K562 (cell line): ENCODE data around the gene SUN5. TPM values are rescaled to one million over a fixed set of nuclear protein-coding genes. Genes with fewer than 3 reads are reported as not detected.

Experiments used
- ATAC-seq: fragments of 200-7000 bp; cut with Tn5 transposase; 3 replicates; pipeline ENCODE4 v1.9.1; 2020; ENCODE audit warnings: moderate library complexity
- BruUV-seq: library from RNA; stranded (reverse); fragments of 400-500 nt; replicated peaks from 2 replicates; lab custom pipeline; 2021; lab: Mats Ljungman, UMichigan
- CTCF ChIA-PET: fragments of 300-600 bp; formaldehyde crosslinking; extraction: SDS; loops from one replicate; lab custom pipeline; 2021; ENCODE audit warnings: low intra/inter-chr PET ratio; lab: Yijun Ruan, JAX
- POLR2A ChIA-PET: fragments of 300-600, 350-650 bp; sonication (Branson Sonifier 250); formaldehyde crosslinking; extraction: SDS; loops from one replicate; lab custom pipeline; 2021; ENCODE audit warnings: antibody characterized with exemption, inconsistent platforms; lab: Yijun Ruan, JAX
- DNase-seq, 4 experiments: peaks; one replicate each; pipeline versions ENCODE4 v3.0.0 to v3.0.0-alpha.2; 2011 to 2018; ENCODE audit warnings: low spot score in 3 of 4, mixed read lengths in 3 of 4; ENCODE audit errors: extremely low read depth in 1 of 4
- FAIRE-seq: peaks from 2 replicates; lab custom pipeline; 2011; peaks lifted over from hg19 to GRCh38; lab: Jason Lieb, UNC
- H2AFZ ChIP-seq: 2 replicates; pipeline ENCODE4 v1.6.0; 2011; ENCODE audit warnings: low read depth, low read length, control low read depth, inconsistent platforms
- H3K27ac ChIP-seq: fragments of 200-600 bp; 3 replicates; pipeline ENCODE4 v1.8.0; 2011; ENCODE audit warnings: low read depth, mild to moderate bottlenecking, control low read depth, inconsistent platforms, low read length, moderate library complexity, mixed read lengths; ENCODE audit errors: extremely low read depth
- H3K27me3 ChIP-seq, 2 experiments: fragments of 300-600 bp in 1 of 2; 2 replicates in 1 of 2; 3 replicates in 1 of 2; pipeline versions ENCODE4 v1.6.0 to v1.8.0; 2011; ENCODE audit warnings: inconsistent platforms in 2 of 2, low read length in 2 of 2, mild to moderate bottlenecking in 1 of 2, mixed read lengths in 1 of 2, moderate library complexity in 1 of 2; ENCODE audit not compliant: control insufficient read depth in 2 of 2, insufficient read depth in 2 of 2
- H3K36me3 ChIP-seq: fragments of 300-600 bp; 3 replicates; pipeline ENCODE4 v1.8.0; 2011; ENCODE audit warnings: mild to moderate bottlenecking, low read length, inconsistent platforms; ENCODE audit not compliant: control insufficient read depth, insufficient read depth
- H3K4me1 ChIP-seq, 2 experiments: fragments of 200-600 bp in 1 of 2; replicated peaks in 1 of 2; 2 replicates in 1 of 2; 3 replicates in 1 of 2; pipeline versions ENCODE4 v1.5.1 to v1.8.0; 2011; ENCODE audit warnings: inconsistent platforms in 2 of 2, low read length in 2 of 2, mild to moderate bottlenecking in 1 of 2, mixed read lengths in 1 of 2, moderate library complexity in 1 of 2; ENCODE audit not compliant: control insufficient read depth in 2 of 2, insufficient read depth in 2 of 2
- H3K4me2 ChIP-seq: 2 replicates; pipeline ENCODE4 v1.6.1; 2011; ENCODE audit warnings: low read length, control low read depth, inconsistent platforms, mixed read lengths; ENCODE audit not compliant: insufficient read depth
- H3K4me3 ChIP-seq: fragments of 200-600 bp; sonication (generic), shearing (Covaris generic); 2 replicates; pipeline ENCODE4 v1.5.1; 2016; ENCODE audit warnings: control low read depth, inconsistent platforms
- H3K79me2 ChIP-seq: fragments of 200-600 bp; 3 replicates; pipeline ENCODE4 v1.8.0; 2011; ENCODE audit warnings: low read length, inconsistent platforms; ENCODE audit not compliant: control insufficient read depth, insufficient read depth
- H3K9ac ChIP-seq, 2 experiments: 2 replicates each; pipeline versions ENCODE4 v1.6.0 to v1.6.1; 2011; ENCODE audit warnings: low read depth in 2 of 2, low read length in 2 of 2, control low read depth in 1 of 2, inconsistent platforms in 1 of 2, mild to moderate bottlenecking in 1 of 2, mixed read lengths in 1 of 2; ENCODE audit not compliant: insufficient read depth in 1 of 2
- H3K9me1 ChIP-seq: one replicate; pipeline ENCODE4 v1.6.0; 2011; ENCODE audit warnings: inconsistent platforms, mild to moderate bottlenecking, low read length, moderate library complexity; ENCODE audit not compliant: control insufficient read depth, insufficient read depth
- H3K9me3 ChIP-seq: replicated peaks from 2 replicates; pipeline ENCODE4 v1.5.1; 2011; ENCODE audit warnings: low read depth, low read length, inconsistent platforms; ENCODE audit not compliant: control insufficient read depth, insufficient read depth
- H4K20me1 ChIP-seq: replicated peaks from 2 replicates; pipeline ENCODE4 v1.6.1; 2011; ENCODE audit warnings: low read length, inconsistent platforms, mixed read lengths; ENCODE audit not compliant: control insufficient read depth, insufficient read depth
- BRD9 ChIP-seq: fragments of 450-650 bp; IDR thresholded peaks from 2 replicates; pipeline ENCODE4 v1.6.1; 2018; ENCODE audit warnings: low read depth; ENCODE audit not compliant: partially characterized antibody
- CTBP1 ChIP-seq: fragments of 450-650 bp; IDR thresholded peaks from 2 replicates; pipeline ENCODE4 v1.6.1; 2016; ENCODE audit warnings: borderline replicate concordance
- DDX20 ChIP-seq: fragments of 450-650 bp; IDR thresholded peaks from 2 replicates; pipeline ENCODE4 v1.6.1; 2016; ENCODE audit warnings: missing genetic modification characterization, low read depth, mild to moderate bottlenecking, missing compliant biosample characterization, moderate library complexity
- DIDO1 ChIP-seq: fragments of 450-650 bp; IDR thresholded peaks from 2 replicates; pipeline ENCODE4 v1.6.1; 2016; ENCODE audit warnings: low read depth, missing biosample characterization, missing genetic modification characterization
- FUS ChIP-seq: fragments of 200-400 bp; formaldehyde crosslinking; optimal IDR thresholded peaks from 2 replicates; pipeline ENCODE3; 2017; ENCODE audit warnings: low read depth, low read length
- HOXB6 ChIP-seq: fragments of 250-450 bp; sonication (Bioruptor Pico); IDR thresholded peaks from 2 replicates; pipeline ENCODE4 v1.5.1; 2022; ENCODE audit warnings: mild to moderate bottlenecking, borderline replicate concordance
- ILK ChIP-seq: fragments of 450-650 bp; IDR thresholded peaks from 2 replicates; pipeline ENCODE4 v1.6.1; 2016; ENCODE audit warnings: missing genetic modification characterization, low read depth, mild to moderate bottlenecking, missing compliant biosample characterization, moderate library complexity, borderline replicate concordance
- NKRF ChIP-seq: fragments of 450-650 bp; IDR thresholded peaks from 2 replicates; pipeline ENCODE4 v1.6.1; 2016; ENCODE audit warnings: borderline replicate concordance
- PHTF2 ChIP-seq: fragments of 250-450 bp; sonication (Bioruptor Pico); IDR thresholded peaks from 2 replicates; pipeline ENCODE4 v1.5.0; 2021; ENCODE audit warnings: mild to moderate bottlenecking
- RBM39 ChIP-seq: fragments of 200-400 bp; formaldehyde crosslinking; optimal IDR thresholded peaks from 2 replicates; pipeline ENCODE3; 2018; ENCODE audit warnings: low read depth, low read length
- SAFB ChIP-seq: fragments of 200-400 bp; formaldehyde crosslinking; IDR thresholded peaks from 2 replicates; pipeline ENCODE4 v1.6.1; 2017; ENCODE audit warnings: low read depth, low read length, borderline replicate concordance
- VEZF1 ChIP-seq: fragments of 200-800 bp; sonication (Bioruptor generic); IDR thresholded peaks from 2 replicates; pipeline ENCODE4 v1.6.1; 2017; ENCODE audit warnings: missing genetic modification characterization, missing compliant biosample characterization
- ZNF121 ChIP-seq: sonication (generic); formaldehyde crosslinking; conservative IDR thresholded peaks from 2 replicates; pipeline ENCODE4 v1.8.0; 2022; ENCODE audit warnings: missing genetic modification reagents
- ZNF133 ChIP-seq: fragments of 250-450 bp; sonication (Bioruptor Pico); IDR thresholded peaks from 2 replicates; pipeline ENCODE4 v1.4.0; 2020; ENCODE audit warnings: mild to moderate bottlenecking
- WGBS: fragments of 100-300 bp; shearing (Covaris generic); methylation state at CpG from one replicate; pipeline ENCODE4 v1.1.6; 2016; ENCODE audit warnings: low coverage, mixed read lengths; ENCODE audit not compliant: insufficient coverage; ENCODE audit errors: missing lambda C conversion rate; 5-methylcytosine and 5-hydroxymethylcytosine counted together
- in situ Hi-C: fragments of 300-500 bp; cut with MboI; formaldehyde crosslinking; loops from 4 replicates; pipeline ENCODE4 v1.15.0; 2018; ENCODE audit warnings: inconsistent platforms, mixed read lengths
- intact Hi-C: fragments of 100-400 bp; cut with micrococcal nuclease; formaldehyde crosslinking; loops from 2 replicates; pipeline ENCODE4 v1.14.2; 2022
- polyA plus RNA-seq, 8 experiments: library from polyadenylated mRNA; depleted of rRNA in 4 of 8; stranded (reverse) in 5 of 8; unstranded in 3 of 8; fragments of >200 nt; fragmentation: Nextera tagmentation in 2 of 8; fragmentation: Illumina TruSeq in 1 of 8; extraction: Ambion mirVana in 2 of 8; extraction: Trizol in 1 of 8; gene quantifications; 2 replicates each; pipeline versions ENCODE4 v1.2.1 to v1.2.3, GENCODE V29; 2011 to 2014; ENCODE audit warnings: inconsistent platforms in 1 of 8, missing spikeins in 1 of 8
- total RNA-seq, 7 experiments: library from RNA; depleted of rRNA in 6 of 7; stranded (reverse); fragments of >200 nt in 6 of 7; fragmentation: Illumina TruSeq in 2 of 7; extraction: Trizol in 2 of 7; gene quantifications; 2 replicates each; pipeline versions ENCODE4 v1.2.1 to v1.2.3, GENCODE V29; 2011 to 2021; ENCODE audit warnings: low replicate concordance in 1 of 7

Gene SUN5
- total and polyA plus RNA-seq, 9 of the 15 experiments (the other 6 are each of a cell fraction or from before 2014, with no cell fraction given), result not detected

GRCh38 chr20:32979201-32979998 is 24.8 kb downstream of the SUN5 start:
- BruUV-seq, result no TSS peak
- no peaks in the 10 kb centered on the region for H3K9me3 ChIP-seq

DNA sequence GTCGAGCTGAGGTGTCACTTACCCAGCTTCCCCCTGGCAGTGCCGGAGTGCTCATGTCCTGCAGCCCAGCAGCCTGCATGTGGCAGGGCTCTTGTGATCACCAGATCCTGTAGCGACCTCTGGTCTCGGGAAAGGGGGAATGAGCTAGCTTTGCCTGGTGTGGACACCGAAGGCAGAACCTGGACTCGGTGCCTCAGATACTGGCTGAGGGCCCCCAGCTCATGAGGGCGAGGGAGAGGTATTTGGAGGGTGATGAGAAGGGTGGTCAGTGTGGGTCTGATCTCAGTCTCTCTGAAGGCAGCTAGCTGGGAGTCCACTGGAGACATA is 26.3 kb downstream of the SUN5 start:
- BruUV-seq, result no TSS peak
- TF ChIP-seq SAFB (no peak), ZNF133 (CRISPR knock-in tag) (no peak), HOXB6 (CRISPR knock-in tag) (no peak), RBM39 (no peak), ILK (tag) (no peak), BRD9 (no peak), DIDO1 (tag) (no peak), DDX20 (no peak), VEZF1 (no peak), NKRF (no peak)

More at GRCh38 chr20:32979201-32979998, 24.8 kb downstream of the SUN5 start:
- in situ Hi-C loops, result no loop called here
- no peak for ATAC-seq
- H3K4me3 ChIP-seq, result no peak overlapping the region
- ChIA-PET CTCF (no interaction called here), POLR2A (no interaction called here)
- 0 out of 2 replicates have a peak, but pooled peaks cover 5% of the 10 kb centered on the region for H4K20me1 ChIP-seq
- no peaks in the 10 kb centered on the region for H3K79me2 ChIP-seq
- no peak for FAIRE-seq
- no peak overlapping the region for H3K27ac ChIP-seq
- TF ChIP-seq ZNF121 (CRISPR knock-in tag) (no peak), CTBP1 (no peak), FUS (no peak), PHTF2 (no peak)
- intact Hi-C loops, result no loop called here
- H3K36me3 ChIP-seq, result no peaks in the 10 kb centered on the region
- H3K9ac ChIP-seq, result no peak overlapping the region
- H3K4me1 ChIP-seq, result no peaks in the 10 kb centered on the region; a peak in 1 of 5 replicates
- 2% methylated on average over 9 of the region's 9 CpGs for WGBS
- no peak overlapping the region for H2AFZ ChIP-seq
- H3K27me3 ChIP-seq, result peaks cover 23 to 60% of the 10 kb centered on the region in 2 experiments
- H3K9me1 ChIP-seq, result no peaks in the 10 kb centered on the region
- no peak for DNase-seq
- no peak overlapping the region for H3K4me2 ChIP-seq

More for the DNA sequence above, 26.3 kb downstream of the SUN5 start:
- H3K9me3 ChIP-seq, result no peaks in the 10 kb centered on the region
- no peak overlapping the region for H2AFZ ChIP-seq
- DNase-seq (no peak), ATAC-seq (no peak), FAIRE-seq (no peak)
- no peak overlapping the region for H3K4me2 ChIP-seq
- intact Hi-C loops (no loop called here), in situ Hi-C loops (no loop called here)
- H3K4me1 ChIP-seq, result no peaks in the 10 kb centered on the region; a peak in 1 of 5 replicates
- no peaks in the 10 kb centered on the region for H3K9me1 ChIP-seq
- no peaks in the 10 kb centered on the region for H3K79me2 ChIP-seq
- WGBS, result 3% methylated on average over 7 of the region's 7 CpGs
- H3K36me3 ChIP-seq, result no peaks in the 10 kb centered on the region
- peaks cover 23 to 59% of the 10 kb centered on the region in 2 experiments for H3K27me3 ChIP-seq
- POLR2A ChIA-PET, result interaction anchor here (0.6 to 0.9 kb wide), 2 partner anchors 22 to 56 kb away, joined by 3 read pairs; no protein-coding TSS in a partner anchor
- no peak overlapping the region for H3K9ac ChIP-seq
- H3K4me3 ChIP-seq, result no peak overlapping the region
- H4K20me1 ChIP-seq, result 0 out of 2 replicates have a peak, but pooled peaks cover 5% of the 10 kb centered on the region
- H3K27ac ChIP-seq, result no peak overlapping the region
- CTCF ChIA-PET, result no interaction called here
